GM04503 (cell line): Measurements from ENCODE around the gene CHST9.
"Not testable (repeated sequence)": the region's sequence is repeated elsewhere in the genome, so short reads cannot be mapped to it uniquely, and the experiment has no call there.

ENCODE experiments used
- DNase-seq: peaks from one replicate; pipeline ENCODE4 v3.0.0-alpha.2; 2012; ENCODE audit warnings: low read depth

CHST9 gene

GRCh38 chr18:26928670-26929313 is 256.3 kb downstream of the CHST9 start:
- DNase-seq, result no peak

- DNase-seq, result not testable (repeated sequence)
These were observed 257.3 kb downstream of the CHST9 start for GRCh38 chr18:26927822-26928221.

GRCh38 chr18:26926066-26926675 is 258.9 kb downstream of the CHST9 start:
- no peak for DNase-seq

- no peak for DNase-seq
These were observed 259.8 kb downstream of the CHST9 start for GRCh38 chr18:26925313-26925712.

GRCh38 chr18:26922313-26922712 is 262.8 kb downstream of the CHST9 start:
- DNase-seq, result no peak

GRCh38 chr18:26920644-26921043 is 264.5 kb downstream of the CHST9 start:
- DNase-seq, result no peak

- DNase-seq, result no peak
These were observed 265.5 kb downstream of the CHST9 start for GRCh38 chr18:26919627-26920026.

GRCh38 chr18:26919201-26919600 is 265.9 kb downstream of the CHST9 start:
- no peak for DNase-seq

- no peak for DNase-seq
These were observed 273.3 kb downstream of the CHST9 start for GRCh38 chr18:26911840-26912239.

GRCh38 chr18:26909599-26910290 is 275.4 kb downstream of the CHST9 start:
- no peak for DNase-seq

- no peak for DNase-seq
These were observed 276.2 kb downstream of the CHST9 start for GRCh38 chr18:26908906-26909305.

GRCh38 chr18:26902291-26902690 is 282.8 kb downstream of the CHST9 start:
- DNase-seq, result no peak

GRCh38 chr18:26901020-26901419 is 284.1 kb downstream of the CHST9 start:
- DNase-seq, result no peak

GRCh38 chr18:26894426-26894825 is 290.7 kb downstream of the CHST9 start:
- DNase-seq, result no peak

- DNase-seq, result no peak
These were observed 291.1 kb downstream of the CHST9 start for GRCh38 chr18:26893996-26894395.

- no peak for DNase-seq
These were observed 296.8 kb downstream of the CHST9 start for GRCh38 chr18:26888259-26888658.

- DNase-seq, result no peak
These were observed 310.0 kb downstream of the CHST9 start for GRCh38 chr18:26875040-26875654.

- no peak for DNase-seq
These were observed 310.8 kb downstream of the CHST9 start for GRCh38 chr18:26874283-26874682.

GRCh38 chr18:26869640-26870039 is 315.5 kb downstream of the CHST9 start:
- DNase-seq, result no peak

- DNase-seq, result no peak
These were observed 316.0 kb downstream of the CHST9 start for GRCh38 chr18:26868968-26869586.

- no peak for DNase-seq
These were observed 317.6 kb downstream of the CHST9 start for GRCh38 chr18:26867471-26867870.

GRCh38 chr18:26865557-26865956 is 319.6 kb downstream of the CHST9 start, which contains the start of gene AQP4:
AQP4 (minus strand) TSS chr18:26865707; CDS start chr18:26865689, 18 bp downstream.
- DNase-seq, result no peak
